ENCODE results near the gene GAL3ST1.

Gene GAL3ST1

GRCh38 chr22:30511109-30511508, 63.4 kb downstream of the GAL3ST1 start:
- Histone ChIP-seq H3K27ac (ENCODE audit: low read depth, low read length) (no peak overlapping the region), H3K9ac (ENCODE audit: low read length) (no peak overlapping the region), H3K9me3 (ENCODE audit: control insufficient read depth, insufficient read depth, low read depth, low read length) (peaks cover 5% of the 10 kb centered on the region), H3K4me1 (ENCODE audit: control insufficient read depth, insufficient read depth, low read length) (no peaks in the 10 kb centered on the region), H3K27me3 (ENCODE audit: control insufficient read depth, insufficient read depth, low read length) (no peaks in the 10 kb centered on the region), H3K36me3 (ENCODE audit: control insufficient read depth, insufficient read depth, low read length) (no peaks in the 10 kb centered on the region), H3K4me3 (ENCODE audit: low read depth, low read length) (no peak overlapping the region)

DNA sequence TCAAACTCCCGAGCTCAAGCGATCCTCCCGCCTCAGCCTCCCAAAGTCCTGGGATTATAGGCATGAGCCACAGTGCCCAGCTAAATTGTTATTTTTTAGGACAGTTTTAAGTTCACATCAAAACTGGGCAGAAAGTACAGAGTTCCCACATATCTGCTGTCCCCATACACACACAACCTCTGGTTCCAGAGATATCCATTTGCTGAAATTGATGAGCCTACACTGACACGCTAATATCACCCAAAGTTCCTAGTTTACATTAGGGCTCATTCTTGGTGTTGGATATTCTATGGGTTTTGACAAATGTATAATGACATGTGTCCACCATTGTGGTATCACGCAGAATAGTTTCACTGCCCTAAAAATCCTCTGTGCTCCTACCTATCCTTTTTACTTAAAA, 66.2 kb downstream of the GAL3ST1 start:
- H3K4me1 ChIP-seq (ENCODE audit: control insufficient read depth, insufficient read depth, low read length), result no peaks in the 10 kb centered on the region
- H3K36me3 ChIP-seq (ENCODE audit: control insufficient read depth, insufficient read depth, low read length), result no peaks in the 10 kb centered on the region
- no peak overlapping the region for H3K27ac ChIP-seq (ENCODE audit: low read depth, low read length)
- H3K4me3 ChIP-seq (ENCODE audit: low read depth, low read length), result no peak overlapping the region
- no peak overlapping the region for H3K9ac ChIP-seq (ENCODE audit: low read length)
- peaks cover 5% of the 10 kb centered on the region for H3K9me3 ChIP-seq (ENCODE audit: control insufficient read depth, insufficient read depth, low read depth, low read length)
- H3K27me3 ChIP-seq (ENCODE audit: control insufficient read depth, insufficient read depth, low read length), result no peaks in the 10 kb centered on the region

GRCh38 chr22:30507670-30508069, 66.8 kb downstream of the GAL3ST1 start:
- no peaks in the 10 kb centered on the region for H3K36me3 ChIP-seq (ENCODE audit: control insufficient read depth, insufficient read depth, low read length)
- peaks cover 5% of the 10 kb centered on the region for H3K9me3 ChIP-seq (ENCODE audit: control insufficient read depth, insufficient read depth, low read depth, low read length)
- H3K27ac ChIP-seq (ENCODE audit: low read depth, low read length), result no peak overlapping the region
- no peak overlapping the region for H3K4me3 ChIP-seq (ENCODE audit: low read depth, low read length)
- no peak overlapping the region for H3K9ac ChIP-seq (ENCODE audit: low read length)
- H3K27me3 ChIP-seq (ENCODE audit: control insufficient read depth, insufficient read depth, low read length), result no peaks in the 10 kb centered on the region
- no peaks in the 10 kb centered on the region for H3K4me1 ChIP-seq (ENCODE audit: control insufficient read depth, insufficient read depth, low read length)

- no peak overlapping the region for H3K27ac ChIP-seq (ENCODE audit: low read depth, low read length)
- no peak overlapping the region for H3K4me3 ChIP-seq (ENCODE audit: low read depth, low read length)
- no peaks in the 10 kb centered on the region for H3K4me1 ChIP-seq (ENCODE audit: control insufficient read depth, insufficient read depth, low read length)
- H3K9me3 ChIP-seq (ENCODE audit: control insufficient read depth, insufficient read depth, low read depth, low read length), result no peaks in the 10 kb centered on the region
- H3K36me3 ChIP-seq (ENCODE audit: control insufficient read depth, insufficient read depth, low read length), result no peaks in the 10 kb centered on the region
- H3K9ac ChIP-seq (ENCODE audit: low read length), result no peak overlapping the region
- no peaks in the 10 kb centered on the region for H3K27me3 ChIP-seq (ENCODE audit: control insufficient read depth, insufficient read depth, low read length)
These were observed 67.9 kb downstream of the GAL3ST1 start for GRCh38 chr22:30506507-30506968.
